Renal pelvis (tissue), 4 donors: ENCODE measurements around the gene AQP12B. TPM values are rescaled to one million over a fixed set of nuclear protein-coding genes. Genes with fewer than 3 reads are reported as not detected.
A peak's percentile ranks its signal among the peaks of the same experiment; 100 is the strongest.
"Not testable (repeated sequence)": the region's sequence is repeated elsewhere in the genome, so short reads cannot be mapped to it uniquely, and the experiment has no call there.

Source experiments
- DNase-seq: peaks from one replicate; pipeline ENCODE4 v3.0.0-alpha.2; 2013
- polyA plus RNA-seq, 3 donors: library from polyadenylated mRNA; unstranded; fragments of 120-200 nt; gene quantifications; one replicate each; pipeline ENCODE4 v1.2.1, GENCODE V29; 2013; ENCODE audit not compliant: insufficient read length in 3 of 3

Gene AQP12B
- polyA plus RNA-seq, 3 donors, result 0.57 to 3.4 (median 0.66) TPM

DNA sequence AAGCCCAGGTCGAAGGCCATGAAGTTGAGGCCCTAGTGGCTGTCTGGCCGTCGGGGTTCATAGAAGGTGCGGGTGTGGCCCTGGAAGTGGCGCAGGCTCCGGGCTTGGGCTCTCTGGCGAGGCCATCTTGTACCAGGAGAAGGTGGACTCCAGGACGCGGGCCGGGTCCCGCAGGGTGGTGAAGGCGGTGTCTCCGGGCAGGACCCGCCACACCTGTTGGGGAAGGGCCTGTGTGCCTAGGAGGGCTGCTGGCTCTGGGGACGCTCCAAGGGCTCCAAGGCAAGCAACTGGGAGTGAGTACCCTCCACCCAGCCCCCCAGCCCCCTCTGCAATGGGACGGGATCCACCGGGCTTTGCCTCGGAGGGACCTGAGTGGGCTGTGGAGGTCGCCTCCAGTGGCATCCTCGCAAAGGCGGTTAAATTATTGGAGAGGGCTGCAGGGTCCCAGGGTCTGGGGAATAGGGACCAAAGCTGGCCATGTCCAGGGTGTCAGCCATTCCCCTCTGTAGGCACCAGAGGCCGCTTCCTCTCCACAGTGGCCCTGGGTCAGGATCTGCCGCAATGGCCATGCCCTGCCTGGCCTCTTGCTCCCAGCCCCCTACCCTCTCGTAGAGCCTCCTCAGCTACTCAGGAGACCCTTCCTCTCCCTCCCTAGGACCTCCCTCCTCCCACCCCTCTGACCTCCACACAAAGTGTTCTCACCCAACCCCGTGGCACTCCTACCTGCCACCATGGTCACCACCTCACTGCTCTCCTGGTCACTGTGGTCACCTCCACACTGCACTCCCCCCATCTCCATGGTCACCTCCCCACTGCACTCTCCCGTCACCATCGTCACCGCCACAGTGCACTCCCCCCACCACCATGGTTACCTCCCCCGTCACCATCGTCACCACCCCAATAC is 19.3 kb upstream of the AQP12B start:
- DNase-seq, result no peak

DNA sequence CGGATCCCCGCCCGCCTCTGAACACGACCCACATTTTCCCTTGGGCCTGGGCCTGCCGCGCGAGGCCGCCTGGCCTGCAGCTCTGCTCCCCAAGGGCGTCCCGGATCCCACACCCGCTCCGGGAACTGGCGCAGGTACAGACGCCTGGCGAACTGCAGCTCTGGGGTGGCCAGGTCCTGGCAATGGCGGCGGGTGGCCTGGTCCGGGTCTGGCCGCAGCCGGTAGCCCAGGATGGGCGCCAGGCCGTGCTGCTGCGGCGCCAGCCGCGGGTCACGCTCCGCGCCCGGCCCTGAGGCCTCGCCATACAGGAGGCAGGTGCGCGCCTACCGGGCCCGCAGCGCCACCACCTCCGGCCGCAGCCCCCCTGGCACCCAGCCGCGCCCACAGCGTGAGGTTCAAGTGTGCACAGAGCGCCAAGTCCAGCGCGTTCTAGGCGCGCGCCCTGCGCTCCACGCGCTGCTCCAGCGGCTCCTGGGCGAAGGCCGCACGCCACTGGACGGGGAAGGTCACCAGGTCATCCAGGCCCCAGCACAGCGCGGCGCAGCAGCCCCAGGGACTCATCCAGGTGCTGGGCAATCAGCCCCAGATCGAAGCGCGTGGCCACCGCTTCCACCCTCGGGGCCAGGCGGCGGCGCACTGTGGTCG is 18.5 kb upstream of the AQP12B start:
- no peak for DNase-seq

DNA sequence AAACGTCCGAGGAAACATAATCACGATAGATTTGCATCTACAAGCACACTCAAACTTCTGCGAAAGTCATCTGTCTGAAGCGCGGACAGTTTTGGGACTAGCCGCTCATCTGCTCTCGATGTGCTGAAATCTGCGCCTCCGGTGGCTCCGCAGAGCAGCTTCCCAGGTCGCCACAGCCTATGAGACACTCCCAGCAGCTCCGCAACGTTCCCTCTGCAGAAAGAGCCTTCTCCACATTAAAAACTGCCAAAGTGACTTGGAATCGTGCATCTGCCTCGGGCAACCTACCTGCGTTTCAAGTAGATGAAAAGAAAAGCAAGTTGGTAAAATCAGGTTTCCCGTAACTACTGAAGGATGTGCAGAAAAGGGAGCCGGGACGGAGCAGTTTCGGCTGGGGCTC is 17.9 kb upstream of the AQP12B start:
- not testable (repeated sequence) for DNase-seq

DNA sequence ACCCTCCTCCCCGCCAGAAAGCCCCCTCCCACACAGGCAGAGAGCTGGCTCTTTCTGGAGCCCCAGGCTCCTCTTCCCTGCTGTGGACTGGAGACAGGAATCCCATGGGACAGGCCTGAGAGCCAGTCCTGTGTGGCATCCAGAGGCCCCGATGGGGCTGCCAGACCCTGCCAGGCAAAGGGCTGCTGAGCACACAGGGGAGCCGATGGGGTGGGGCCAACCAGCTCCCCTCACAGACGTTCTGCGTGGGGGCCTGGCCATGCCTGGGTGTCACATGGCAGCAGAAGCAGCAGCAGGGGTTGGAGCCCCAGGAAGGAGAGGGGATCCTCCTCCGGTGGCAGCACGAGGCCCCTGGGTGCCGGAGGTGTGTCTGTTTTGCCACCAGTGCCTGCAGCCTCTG is 17.1 kb upstream of the AQP12B start:
- not testable (repeated sequence) for DNase-seq

DNA sequence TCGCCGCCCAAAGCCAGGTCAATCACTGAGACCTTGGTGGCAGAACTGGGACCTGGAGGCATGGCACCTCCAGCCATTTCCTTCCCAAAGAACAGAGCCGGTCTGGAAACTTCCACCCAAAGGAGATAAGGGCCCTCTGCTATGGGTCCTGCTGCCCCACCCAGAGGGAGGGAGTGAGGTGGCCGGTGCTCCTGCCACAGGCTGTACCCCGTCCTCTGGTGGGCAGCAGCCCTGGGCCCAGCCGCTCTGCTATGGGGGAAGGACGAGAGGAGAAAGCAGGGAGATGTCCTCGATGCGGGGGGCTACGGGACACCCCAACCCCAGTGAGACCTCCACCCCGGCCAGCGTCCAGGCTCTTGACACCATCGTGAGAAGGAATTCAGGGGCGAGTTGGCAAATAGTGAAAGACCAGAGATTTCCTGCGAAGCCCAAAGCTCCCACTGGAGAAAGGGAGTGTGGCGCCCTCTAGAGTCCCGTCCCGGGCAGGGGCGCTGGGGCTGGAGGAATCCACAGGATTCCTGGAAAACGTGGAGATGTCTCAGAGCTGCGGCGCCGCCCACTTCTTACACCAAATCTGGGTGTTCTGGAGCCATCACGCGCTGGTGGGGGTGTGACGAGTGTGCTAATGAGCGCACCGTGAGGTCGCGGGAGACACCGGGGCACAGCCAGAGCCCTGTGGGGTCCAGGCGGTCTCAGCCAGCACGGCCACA is 16.3 kb upstream of the AQP12B start:
- not testable (repeated sequence) for DNase-seq

DNA sequence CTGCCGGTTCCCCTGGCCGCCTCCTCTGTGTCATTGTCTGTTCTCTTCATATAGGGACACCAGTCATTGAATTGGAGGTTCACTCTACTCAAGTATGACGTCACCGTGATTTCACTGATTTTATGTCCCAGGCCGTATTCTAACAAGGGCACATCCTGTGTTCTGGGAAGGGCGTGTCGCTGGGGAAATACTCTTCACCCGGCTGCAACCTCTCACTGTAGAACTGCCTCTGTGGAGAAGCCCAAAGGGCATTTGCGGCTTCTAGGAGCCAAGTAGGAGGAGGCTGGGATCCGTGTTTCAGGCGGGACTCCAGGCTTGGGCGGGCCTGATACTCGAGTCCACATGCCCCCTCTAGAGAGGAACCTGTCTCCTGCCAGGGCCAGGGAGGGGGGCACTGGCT is 13.8 kb upstream of the AQP12B start:
- DNase-seq, result not testable (repeated sequence)

DNA sequence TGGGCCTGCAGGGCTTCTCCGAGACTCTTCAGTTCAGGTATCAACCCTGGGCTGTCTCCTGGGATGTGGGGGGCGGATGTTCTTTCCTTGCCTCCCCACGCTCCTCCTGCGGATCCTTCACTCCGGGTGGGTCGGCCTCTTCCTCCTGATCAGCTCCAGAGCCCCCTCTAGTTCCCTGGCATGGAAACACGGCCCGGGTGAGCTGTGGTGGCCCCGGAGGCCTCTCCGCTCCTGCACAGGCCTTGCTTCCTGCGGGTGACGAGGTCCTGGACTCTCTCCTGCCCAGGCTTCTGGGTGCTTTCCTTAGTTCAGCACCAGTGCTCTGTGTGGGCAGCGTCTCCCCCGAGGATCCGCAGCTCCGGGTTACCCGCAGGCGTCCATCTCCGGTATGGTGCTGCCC is 12.9 kb upstream of the AQP12B start:
- DNase-seq, result not testable (repeated sequence)

DNA sequence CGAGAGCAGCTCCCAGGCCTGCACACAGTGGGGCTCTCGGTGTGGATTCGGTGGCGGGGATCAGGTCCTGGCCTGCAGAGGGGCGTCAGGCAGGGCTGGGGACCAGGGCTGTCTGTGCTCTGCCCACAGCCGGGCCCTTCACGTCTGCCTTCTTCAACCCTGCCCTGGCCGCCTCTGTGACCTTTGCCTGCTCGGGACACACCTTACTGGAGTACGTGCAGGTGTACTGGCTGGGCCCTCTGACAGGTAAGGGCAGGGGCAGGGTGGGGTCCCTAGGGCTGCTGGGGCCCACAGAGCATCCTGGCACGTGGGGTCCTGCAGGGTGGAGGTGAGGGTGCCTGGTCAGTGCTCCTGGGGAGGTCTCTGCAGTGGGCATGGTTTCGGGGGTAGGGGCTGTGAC is 11.6 kb upstream of the AQP12B start:
- DNase-seq, result not testable (repeated sequence)

DNA sequence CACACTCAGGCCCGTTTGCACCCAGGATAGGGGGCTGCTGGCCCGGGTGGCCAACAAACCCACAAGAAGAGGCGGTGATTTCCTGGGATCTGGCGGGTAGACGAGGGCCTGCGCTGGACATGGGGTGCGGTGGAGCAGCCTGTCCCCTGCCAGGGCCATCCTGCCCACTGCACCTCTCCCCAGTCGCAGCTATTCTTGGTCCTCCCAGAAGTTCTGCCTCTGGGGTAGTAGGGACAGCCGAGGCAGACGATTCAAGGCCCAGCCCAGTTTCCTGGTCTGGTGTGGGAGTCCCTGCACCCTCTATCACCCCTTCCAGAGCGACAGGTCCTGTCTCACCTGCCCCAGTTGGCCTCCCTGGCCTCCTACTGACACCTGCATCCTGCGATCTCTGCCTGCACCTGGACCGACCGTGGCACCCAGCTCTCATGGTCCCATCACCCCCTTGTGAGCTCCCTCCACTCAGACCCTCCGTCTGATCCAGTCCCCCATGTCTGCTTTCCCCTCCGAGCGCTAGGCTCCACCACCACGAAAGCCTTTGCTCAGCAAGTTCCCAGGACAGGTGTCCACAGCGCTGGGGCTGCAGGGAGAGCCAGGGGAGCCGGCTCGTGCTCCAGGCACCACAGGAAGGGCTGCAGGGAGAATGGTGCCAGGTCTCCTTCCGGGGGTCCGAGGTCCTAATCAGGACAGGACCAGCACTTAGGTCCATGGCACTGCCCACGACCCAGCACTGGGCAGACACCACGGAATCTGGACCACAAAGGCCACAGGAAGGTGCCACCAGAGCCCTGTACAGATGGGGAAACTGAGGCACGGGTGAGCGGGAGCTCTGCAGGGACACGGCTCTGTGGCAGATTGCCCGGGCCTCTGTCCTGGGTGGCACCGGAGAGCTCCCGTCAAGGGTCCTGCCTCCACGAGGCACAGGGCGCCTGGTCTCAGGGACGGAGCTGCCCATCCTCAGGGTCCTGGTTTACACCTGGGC is 10.2 kb upstream of the AQP12B start:
- not testable (repeated sequence) for DNase-seq

DNA sequence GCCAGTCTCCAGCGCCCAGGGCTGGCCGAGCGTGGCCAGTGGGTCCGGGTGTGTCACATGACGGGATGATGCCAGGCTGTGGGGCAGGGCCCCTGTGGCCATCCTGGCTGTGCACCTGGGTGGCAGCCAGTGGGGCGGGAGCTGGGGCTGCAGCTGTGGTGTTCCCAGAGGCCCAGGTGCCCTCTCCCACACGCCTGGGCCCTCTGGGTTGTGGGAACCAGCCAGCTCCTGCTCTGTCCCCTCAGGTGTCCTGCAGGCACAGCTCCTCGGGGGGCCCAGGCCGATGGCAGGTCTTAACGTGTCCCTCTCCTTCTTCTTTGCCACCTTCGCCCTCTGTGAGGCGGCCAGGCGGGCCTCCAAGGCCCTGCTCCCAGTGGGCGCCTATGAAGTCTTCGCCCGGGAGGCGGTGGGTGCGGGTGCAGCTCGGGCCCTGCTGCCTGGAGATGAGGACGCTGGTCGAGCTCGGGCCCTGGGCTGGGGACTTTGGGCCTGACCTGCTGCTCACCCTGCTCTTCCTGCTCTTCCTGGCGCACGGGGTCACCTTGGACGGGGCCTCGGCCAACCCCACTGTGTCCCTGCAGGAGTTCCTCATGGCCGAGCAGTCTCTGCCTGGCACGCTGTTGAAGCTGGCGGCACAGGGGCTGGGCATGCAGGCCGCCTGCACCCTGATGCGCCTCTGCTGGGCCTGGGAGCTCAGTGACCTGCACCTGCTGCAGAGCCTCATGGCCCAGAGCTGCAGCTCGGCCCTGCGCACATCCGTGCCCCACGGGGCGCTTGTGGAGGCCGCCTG is 9.1 kb upstream of the AQP12B start, which contains the start of gene AQP12A:
TSS of gene AQP12A (plus strand) at position 236 of the 790 bp plus-strand sequence. CDS start at position 284, 48 bp downstream.
- DNase-seq, result not testable (repeated sequence)

DNA sequence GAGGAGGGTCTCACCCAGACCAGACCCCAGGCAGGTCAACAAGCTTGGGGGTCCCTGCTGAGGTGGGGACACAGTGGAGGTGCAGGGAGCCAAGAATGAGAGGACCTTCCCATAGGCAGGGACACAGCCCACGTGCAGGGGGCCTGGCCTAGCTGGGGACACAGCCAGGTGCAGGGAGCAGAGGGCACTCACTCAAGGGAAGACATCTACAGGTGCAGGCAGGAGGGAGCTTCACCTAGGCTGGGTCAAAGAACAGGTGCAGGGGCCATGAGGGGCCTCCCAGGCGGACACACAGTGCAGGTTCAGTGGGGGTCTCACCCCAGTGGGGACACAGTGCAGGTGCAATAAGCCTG is 8.4 kb upstream of the AQP12B start:
- DNase-seq, result not testable (repeated sequence)

DNA sequence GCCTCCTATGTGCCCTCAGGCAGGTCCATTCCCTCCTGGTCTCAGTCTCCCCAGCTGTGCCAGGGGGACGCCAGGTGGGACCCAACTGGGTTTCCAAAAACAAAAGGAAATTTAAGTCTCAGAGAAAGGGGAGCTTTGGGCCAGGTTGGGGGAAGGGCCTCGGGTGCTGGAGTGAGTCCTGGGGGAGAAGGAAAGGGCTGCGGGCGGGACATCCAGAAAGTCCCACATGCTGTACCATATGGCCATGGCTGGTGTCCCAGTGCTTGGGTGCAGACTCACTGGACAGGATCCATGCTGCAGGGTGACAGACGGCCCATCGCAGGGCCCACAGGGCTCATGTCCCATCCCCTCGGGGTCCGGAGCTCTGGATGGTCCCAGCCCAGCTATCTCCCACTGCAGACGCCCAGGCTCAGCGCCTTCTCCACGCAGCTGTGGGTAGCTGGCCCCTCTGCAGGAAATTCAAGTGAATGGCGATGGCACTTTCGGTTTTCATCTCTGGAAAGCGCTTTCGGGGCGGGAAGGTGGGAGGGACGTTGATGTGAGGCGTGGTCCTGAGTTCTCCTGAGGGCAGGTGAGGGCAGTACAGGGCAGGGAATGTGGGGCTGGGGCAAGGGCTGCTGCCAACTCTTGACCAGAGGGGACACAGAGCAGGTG is 7.9 kb upstream of the AQP12B start:
- DNase-seq, result not testable (repeated sequence)

DNA sequence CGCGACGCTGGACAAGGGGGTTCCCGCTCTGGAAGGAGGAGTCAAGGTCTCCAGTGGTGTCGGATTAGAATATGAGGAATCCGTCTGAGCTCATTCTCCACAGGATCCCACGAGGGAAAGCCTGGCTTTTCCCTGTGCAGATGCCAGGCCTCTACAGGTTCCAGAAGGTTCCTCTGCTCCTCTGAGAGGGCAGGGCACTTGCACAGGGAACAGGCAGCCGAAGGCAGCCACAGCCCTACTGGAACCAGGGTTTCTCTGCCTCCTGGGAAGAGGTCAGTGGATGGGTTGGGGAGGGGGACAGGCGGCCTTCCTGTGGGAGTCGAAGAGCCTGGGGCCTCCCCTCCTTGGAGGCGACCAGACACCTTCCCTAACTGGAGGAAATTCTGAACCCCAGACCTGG is 7.3 kb upstream of the AQP12B start:
- DNase-seq, result no peak

DNA sequence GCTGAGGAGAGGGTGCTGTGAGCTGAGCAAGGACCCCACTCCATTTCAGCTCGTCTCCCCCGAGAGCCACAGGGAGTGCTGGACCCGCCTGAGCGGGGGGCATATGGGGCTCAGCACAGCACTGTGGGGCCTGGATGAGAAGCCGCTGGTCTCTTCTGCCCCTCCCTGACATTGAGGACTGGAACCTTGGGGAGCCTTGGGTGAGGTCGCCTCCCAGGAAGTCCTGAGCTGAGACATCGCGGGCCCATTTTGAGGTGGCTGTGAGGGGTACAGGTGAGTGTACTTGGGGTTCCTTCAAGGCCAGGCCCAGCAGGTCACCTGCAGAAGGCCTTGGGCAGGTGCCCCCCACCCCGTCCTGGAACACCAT is 5.9 kb upstream of the AQP12B start:
- no peak for DNase-seq

DNA sequence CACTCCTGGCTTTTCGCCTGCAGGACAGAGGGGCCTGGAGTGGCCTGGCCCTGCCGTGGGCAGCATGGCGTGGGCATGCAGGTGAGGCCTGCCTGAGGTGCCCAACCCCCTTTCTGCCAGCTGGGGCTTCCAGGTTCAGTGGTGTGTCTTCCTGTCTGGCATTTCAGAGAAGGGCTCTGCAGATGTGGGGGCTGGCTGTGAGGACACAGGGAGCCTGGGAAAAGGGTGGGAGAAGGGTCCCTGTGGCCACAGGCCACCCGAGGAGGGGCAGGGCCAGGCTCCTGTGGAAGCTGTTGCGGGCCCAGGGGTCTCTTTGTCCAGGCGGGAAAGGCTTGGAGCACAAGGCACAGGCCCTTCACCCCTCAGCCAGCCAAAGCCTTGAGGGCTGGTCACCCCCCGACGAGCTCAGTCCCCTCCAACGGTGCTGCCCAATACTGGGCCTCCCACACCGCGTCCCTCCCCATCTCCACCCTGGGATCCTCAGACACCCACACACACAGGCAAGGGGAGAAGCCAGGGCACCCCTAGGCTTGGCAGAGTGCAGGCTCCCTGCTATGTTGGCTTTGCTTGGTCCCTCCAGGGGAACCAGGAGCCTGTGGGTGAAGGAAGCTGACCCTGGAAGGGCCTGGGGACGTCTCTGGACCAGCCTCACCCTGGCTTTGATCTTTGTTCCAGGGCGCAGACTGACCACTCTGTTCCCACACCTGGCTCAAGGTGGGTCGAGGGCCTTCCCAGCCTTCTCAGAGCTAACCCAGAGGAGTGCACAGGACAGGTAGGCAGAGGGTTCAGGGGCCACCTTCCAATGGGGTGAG is 5.3 kb upstream of the AQP12B start:
- DNase-seq, result no peak

DNA sequence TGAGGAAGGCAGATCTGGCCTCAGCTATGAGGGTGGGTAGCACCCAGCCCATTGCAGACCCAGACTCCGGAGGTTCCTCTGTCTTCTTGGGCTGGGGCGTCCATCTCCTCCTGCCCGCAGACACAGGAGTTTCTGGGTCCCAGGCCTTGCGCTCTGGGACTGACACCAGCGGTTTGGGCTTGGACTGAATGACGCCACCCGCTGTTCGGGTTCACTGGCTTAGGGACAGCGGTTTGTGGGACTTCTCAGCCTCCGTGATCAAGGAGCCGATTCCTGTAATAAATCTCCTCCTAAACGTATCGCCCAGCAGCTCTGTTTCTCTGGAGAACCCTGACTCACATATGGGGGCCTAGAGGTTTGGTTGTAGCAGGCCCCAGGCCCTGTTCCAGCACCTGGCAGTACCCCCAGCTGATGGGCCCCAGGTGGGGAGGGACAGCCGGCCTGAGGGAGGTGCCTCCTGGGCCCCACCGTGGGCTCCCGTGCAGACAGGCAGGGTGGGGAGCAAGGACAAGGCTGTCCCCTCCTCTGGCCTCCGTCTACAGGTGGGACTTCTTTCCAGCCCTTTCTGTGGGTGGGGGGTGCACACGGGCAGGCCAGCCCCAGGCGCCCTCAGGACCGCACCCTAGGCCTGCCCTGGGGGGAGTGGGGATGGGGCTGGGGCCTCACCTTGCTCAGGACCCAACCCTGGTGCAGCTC is 4.5 kb upstream of the AQP12B start:
- peak; percentile 62 for DNase-seq

DNA sequence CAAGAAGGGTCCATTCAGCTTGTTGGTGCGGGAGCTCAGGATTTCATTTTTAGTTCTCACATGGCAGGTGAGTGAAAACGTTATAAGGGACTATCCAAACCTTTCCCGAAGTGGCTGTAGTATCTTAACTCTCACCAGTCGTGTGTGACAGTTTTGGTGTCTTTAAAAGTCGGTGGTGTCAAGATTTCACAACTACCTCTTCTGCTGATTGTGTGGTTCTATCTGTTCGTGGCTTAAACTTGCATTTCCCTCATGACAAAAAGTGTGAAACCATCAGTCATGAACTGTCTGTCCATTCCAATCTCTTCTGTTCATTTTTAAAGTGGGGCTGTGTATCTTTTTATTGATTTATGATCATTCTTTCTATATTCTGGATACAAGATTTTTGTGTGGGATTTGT is 3.8 kb upstream of the AQP12B start:
- DNase-seq, result no peak

DNA sequence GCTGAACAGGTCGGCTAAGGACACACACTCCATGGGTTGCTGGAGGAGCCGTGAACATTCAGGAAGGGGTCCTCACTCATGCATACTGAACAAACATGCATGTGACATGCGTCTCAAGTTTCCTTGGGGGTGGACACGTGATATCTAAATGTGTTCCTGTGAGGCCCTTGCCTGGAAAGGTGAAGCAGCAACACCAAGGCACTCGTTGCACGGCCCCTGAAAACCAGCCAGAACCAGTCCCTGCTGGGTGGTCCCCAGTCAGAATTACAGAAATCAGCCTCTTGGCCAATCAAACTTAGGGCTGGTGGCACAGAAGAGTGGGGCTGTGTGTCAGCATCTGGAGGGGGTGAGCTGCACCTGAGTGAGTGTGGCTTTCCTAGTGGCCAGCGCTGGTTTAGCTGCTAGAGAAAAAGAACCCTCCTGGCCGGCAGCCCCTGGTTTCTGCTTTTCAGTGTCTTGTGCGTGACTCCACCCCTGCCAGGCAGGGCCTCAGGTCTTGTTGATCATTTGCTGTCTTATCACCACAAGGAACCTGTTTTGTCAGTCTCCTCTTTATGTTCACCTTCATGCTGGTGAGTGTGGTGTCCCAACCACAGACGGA is 3.2 kb upstream of the AQP12B start:
- peak; percentile 87 for DNase-seq
